HG03060 (cell line): Measurements from ENCODE around the gene GGA3.
A peak's percentile ranks its signal among the peaks of the same experiment; 100 is the strongest.

Experiments used
- ATAC-seq: cut with Tn5 transposase; IDR thresholded peaks from one replicate; pipeline ENCODE4 v1.9.1; 2021; ENCODE audit warnings: low read depth, moderate number of reproducible peaks; ENCODE audit not compliant: unreplicated experiment

Gene GGA3

DNA sequence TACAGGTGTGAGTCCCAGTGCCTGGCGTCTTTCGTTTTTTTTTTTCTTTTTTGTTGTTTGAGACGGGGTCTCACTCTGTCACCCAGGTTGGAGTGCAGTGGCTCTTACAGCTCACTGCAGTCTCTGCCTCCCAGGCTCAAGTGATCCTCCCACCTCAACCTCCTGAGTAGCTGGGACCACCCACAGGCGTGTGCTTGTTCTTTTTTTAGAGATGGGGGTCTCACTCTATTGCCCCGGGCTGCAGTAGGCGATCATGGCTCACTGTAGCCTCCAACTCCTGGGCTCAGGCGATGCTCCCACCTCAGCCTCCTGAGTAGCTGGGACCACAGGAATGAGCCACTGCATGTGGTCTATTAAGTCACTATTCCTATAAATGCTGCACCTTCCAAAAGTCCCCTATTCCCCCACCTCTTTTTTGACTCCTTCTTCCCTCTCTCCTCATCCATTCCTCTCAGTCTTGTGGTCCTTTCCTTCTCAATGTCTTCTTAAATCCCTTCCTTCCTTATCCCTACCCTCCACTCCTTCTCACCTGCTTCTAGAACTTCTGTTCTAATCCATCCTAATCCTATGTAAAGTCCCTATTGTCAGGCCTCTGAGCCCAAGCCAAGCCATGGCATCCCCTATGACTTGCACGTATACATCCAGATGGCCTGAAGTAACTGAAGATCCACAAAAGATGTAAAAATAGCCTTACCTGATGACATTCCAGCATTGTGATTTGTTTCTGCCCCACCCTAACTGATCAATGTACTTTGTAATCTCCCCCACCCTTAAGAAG lies 9.2 kb downstream of the GGA3 start:
- no peak for ATAC-seq

DNA sequence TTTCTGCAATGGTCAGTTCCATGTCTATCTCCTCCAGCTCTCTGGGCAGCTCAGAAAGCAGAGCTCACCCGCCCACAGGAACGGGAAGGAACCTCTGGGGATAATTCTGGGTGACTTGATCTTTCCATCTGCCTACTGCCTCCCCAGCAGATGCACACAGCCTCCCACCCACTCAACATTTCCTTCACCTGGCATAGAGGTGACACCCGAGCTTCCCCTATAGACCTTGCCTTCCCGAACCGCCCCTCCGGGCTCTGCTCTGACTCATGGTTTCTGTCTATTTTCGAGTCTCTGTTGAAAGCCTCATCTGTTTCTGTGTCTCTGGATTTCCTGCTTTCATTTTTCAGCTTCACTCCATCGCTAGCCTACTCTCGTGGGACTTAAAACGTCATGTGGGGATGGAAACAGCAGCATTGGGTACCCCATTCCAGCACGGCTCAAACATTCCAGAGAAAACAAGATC lies 11.4 kb downstream of the GGA3 start:
- ATAC-seq: peak; percentile 59

DNA sequence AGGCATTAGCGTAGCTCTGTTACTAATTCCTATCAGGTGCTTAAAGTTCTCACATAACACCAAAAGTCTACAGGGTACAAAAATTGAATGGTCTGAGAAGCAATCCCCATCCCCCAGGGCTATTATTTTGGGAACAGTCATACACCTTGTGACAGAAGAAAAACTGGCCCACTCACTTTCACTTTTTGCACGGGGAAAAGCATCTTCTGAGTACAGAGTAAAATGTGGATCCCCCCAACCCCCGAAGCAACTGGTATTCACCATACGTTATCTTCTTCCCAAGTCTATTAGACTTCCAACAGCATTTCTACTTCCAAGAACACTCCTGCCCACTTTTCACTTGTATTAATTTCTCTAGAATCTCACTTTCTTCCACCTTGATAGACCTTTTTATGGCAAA lies 11.8 kb downstream of the GGA3 start:
- ATAC-seq: no peak

DNA sequence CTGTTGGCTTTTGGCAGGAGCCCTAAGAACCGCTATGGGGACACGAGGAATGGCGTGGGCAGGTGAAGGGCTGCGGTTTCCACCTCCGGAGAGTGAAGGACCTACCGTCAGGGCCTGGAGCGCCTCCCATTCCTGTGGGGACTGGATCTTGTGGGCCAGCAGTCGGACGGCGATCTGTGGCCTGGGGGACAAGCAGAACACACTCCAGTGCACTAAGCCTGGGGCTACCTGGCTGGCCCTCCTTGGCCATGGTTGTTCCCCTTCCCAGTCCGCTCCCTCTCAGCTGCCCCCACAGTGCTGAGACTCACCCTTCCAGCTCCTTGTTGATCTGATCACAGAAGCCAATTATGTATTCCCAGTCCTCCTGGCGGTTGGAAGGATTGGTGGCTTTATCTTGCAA lies 15.0 kb downstream of the GGA3 start:
- no peak for ATAC-seq

- ATAC-seq: no peak
Measured at GRCh38 chr17:75245011-75245410, 16.4 kb downstream of the GGA3 start.

DNA sequence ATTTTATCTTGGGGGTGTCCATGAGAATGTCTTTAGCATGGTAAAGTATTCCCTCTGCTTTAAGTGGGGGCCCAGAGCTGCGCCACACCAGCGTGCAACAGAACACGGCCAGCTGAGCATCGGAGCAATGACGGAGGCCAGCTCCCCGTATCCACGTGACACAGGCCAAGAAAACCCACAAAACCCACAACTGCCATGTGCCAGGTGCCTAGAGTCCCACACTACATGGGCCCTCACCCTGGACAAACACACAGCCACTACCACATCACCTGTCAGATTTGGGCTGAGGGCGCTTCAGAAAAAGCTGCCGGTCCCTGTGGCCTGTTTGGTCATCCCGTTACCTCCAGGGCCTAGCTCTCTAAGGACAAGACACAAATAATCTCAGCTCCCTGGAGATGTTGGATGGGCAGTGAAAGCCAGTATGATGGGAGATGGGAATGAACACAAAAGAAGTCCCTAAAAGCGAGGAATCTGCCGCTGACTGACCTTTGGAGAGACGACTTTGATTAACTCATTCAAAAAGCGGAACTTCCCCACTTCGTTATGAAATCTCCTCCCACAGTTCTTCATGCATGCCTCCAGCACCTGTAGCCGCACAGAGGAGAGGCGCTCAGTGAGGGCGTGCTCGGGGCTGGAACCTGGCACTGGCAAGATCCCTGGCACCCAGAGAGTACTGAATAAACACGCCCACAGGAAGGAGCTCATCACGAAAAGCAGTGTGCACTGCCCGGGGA lies 17.1 kb downstream of the GGA3 start:
- no peak for ATAC-seq

GRCh38 chr17:75242461-75243042 lies 18.9 kb downstream of the GGA3 start:
- no peak for ATAC-seq

GRCh38 chr17:75241996-75242460 lies 19.4 kb downstream of the GGA3 start:
- ATAC-seq: no peak

DNA sequence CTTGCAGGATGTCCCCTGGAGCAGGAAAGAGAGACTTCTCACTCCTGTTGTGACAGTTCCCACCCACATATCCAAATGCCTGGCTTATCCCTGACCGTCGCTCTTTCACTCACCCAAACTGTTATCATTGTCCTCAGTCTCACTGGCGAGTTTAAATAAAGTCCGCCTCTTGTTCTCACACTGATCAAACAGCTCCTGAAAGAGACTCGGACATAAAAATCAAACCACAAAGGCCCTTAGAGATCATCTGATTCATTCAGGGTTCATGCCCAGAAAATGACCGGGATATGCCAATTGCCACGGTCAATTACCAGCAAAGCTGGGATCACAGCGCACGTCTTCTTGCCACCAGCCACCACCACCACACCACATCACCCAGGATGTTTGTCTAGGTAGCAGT lies 19.9 kb downstream of the GGA3 start:
- no peak for ATAC-seq

DNA sequence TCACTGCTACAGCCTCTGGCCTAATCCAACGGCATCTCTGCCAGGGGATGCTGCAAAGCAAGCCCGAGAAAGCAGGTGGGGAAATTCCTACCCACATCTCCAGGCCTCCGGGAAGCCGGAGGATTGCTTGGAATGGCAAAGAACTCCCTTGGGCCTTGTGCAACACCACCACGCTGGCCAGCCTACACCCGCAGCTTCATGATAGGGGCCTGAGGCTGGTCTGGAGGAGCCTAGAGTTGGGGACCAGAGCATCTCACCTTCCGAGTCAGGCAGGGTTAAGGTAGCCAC lies 20.3 kb downstream of the GGA3 start:
- ATAC-seq: no peak

DNA sequence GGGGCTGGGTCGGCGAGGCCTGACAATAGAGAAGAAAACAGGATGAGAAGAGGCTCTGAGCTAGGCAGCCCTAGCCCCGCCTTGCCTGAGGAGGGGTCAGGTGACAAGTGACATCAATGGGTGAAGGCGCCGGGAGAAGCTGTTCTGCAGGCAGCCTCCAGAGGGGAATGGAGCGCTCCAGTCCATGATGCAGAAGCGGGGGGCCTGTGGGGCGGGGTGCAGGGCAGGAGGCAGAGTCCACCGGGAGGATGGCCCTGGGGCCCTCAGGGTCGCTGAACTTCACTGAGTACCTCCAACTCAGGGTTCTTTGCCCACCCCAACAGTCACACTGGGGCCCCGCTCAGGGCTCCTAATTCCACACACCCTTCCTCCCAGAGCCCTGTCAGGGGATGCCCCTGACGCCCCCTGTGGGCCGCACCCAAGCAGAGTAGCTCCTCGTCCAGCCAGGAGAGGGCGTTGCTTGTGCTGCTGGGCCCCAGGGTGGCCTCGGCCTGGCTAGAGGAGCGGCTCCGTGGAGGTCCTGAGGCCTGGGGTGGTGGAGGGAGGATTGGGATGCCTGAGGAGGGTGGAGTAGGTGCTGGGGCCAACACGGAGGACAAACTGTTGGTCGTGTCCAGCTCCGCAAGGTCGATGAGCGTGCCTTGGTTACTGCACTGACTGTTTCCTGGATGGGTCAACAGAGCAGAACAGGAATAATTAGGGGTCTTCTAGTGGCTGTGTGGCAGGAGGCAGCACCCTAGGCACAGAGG lies 20.8 kb downstream of the GGA3 start:
- ATAC-seq: no peak

GRCh38 chr17:75239778-75240393 lies 21.5 kb downstream of the GGA3 start:
- no peak for ATAC-seq

DNA sequence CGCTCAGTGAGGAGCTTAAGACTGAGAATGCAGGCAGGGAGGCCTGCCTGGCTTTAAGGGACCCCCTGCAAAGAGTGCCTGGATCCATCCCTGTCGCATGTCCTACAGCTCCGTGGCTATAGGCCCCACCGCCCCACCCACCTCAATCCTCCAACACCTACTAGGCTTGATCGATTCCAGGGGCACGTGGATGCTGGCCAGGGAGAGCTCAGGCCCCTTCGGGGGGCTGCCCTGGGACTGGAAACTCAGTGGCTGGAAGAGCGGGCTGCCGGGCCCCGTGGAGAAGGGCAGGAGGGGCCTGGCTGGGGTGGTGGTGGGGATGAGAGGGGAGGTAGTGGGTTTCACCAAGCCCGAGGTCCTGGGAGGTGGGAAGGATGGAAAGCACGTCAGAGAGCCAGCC lies 22.2 kb downstream of the GGA3 start:
- no peak for ATAC-seq

DNA sequence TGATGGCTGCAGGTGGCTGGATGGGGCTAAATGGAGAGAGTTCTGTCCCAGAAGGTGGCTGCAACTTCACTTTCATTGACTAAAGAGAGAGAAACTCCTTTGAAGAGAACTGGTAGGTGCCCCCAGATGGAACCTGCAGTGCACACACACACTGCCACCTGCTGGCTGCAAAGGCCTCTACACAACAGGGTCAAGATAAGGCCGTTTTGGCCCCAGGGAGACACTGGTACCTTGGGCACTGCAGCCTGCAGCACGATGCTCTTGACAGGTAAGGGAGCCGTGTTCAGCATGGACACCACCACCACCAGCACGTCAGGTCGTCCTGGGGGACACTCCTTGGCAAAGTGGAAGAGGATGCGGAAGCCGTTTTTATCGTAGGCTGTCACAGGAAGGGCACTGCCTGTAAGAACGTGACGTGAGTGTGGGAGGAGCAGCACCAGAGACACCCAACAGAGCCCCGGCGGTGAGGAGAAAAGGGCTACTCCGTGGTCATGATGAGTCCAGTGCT lies 22.7 kb downstream of the GGA3 start:
- no peak for ATAC-seq

- no peak for ATAC-seq
Measured at GRCh38 chr17:75238020-75238580, 23.3 kb downstream of the GGA3 start.

DNA sequence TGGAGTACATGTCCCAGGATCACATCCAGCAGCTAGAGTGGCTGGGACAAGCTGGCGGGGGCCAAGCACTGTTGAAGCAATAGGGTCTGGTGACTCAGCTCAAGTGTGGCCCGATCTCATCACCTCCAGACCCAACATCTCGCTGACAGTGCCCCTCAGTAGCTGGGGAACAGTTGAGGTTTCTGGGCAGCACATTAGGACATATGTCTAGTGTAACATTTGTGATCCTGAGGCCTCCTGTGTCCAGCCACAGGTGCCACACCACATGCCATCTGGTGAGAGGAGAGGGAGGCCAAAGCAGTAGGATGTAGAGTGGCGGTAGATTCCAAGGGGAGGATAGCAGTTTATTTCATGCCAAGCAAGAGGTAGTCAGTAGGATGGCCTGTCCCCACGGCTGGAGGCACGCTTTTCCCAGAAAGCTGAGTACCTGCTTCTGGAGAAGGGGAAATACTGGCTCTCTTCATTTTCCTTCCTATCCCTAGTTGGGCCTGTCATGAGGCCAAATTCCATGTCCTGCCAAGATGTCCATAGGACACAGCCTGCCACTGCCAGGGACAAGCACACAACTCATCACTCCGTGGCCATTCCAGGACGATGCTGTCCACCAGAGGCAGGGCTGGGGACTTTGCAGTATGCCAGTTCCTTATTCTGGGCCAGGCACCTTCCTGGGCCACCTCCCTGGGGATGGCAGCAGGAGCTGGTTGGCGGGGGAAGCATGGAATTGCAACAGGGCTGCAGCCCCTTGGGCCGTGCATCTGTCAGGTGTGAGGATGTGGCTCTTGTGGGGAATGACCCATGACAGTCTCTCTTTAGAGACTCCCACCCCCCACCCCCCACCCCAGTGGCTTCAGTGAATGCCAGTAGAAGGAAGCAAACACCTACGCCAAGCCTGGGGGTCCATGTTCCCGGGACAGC lies 24.0 kb downstream of the GGA3 start:
- no peak for ATAC-seq

GRCh38 chr17:75232786-75233185 lies 28.6 kb downstream of the GGA3 start:
- no peak for ATAC-seq

- no peak for ATAC-seq
Measured at GRCh38 chr17:75231741-75232464, 29.5 kb downstream of the GGA3 start.
